Mesodermal cell (in vitro differentiated cells): ENCODE data around the gene BMP10. TPM values are rescaled to one million over a fixed set of nuclear protein-coding genes. Genes with fewer than 3 reads are reported as not detected.

Experiments used
- H3K27ac ChIP-seq: 2 replicates; pipeline ENCODE4 v1.7.0; 2013; ENCODE audit warnings: mild to moderate bottlenecking, low read depth, low read length, moderate library complexity; ENCODE audit not compliant: severe bottlenecking
- H3K36me3 ChIP-seq: 2 replicates; pipeline ENCODE4 v1.7.1; 2013; ENCODE audit warnings: mild to moderate bottlenecking, low read length, moderate library complexity; ENCODE audit not compliant: control insufficient read depth, insufficient read depth
- H3K4me1 ChIP-seq: one replicate; pipeline ENCODE4 v1.7.1; 2013; ENCODE audit warnings: mild to moderate bottlenecking, low read length; ENCODE audit not compliant: insufficient read depth, control insufficient read depth, poor library complexity, severe bottlenecking
- H3K4me3 ChIP-seq: 2 replicates; pipeline ENCODE4 v1.7.0; 2013; ENCODE audit warnings: low read length, control low read depth, mild to moderate bottlenecking; ENCODE audit not compliant: insufficient read depth, poor library complexity, severe bottlenecking; ENCODE audit errors: extremely low read depth
- H3K9me3 ChIP-seq: 2 replicates; pipeline ENCODE4 v1.7.1; 2013; ENCODE audit warnings: mild to moderate bottlenecking, low read length, moderate library complexity; ENCODE audit not compliant: control insufficient read depth
- WGBS, 2 experiments: methylation state at CpG; one replicate each; pipeline ENCODE4 v1.1.5; 2013; ENCODE audit warnings: missing lambda C conversion rate in 2 of 2; ENCODE audit not compliant: insufficient coverage in 2 of 2; 5-methylcytosine and 5-hydroxymethylcytosine counted together
- polyA plus RNA-seq, 2 experiments: library from polyadenylated mRNA; stranded (reverse); fragments of 50-300 nt; gene quantifications; one replicate each; pipeline ENCODE4 v1.2.3, GENCODE V29; 2013

BMP10 gene
- polyA plus RNA-seq (2013, experiment 1 of 2), result 20.4 TPM
- 22.8 TPM for polyA plus RNA-seq (2013, experiment 2 of 2)

- Histone ChIP-seq H3K9me3 (no peaks in the 10 kb centered on the region), H3K36me3 (peaks cover 5% of the 10 kb centered on the region), H3K4me1 (peaks cover 19% of the 10 kb centered on the region), H3K4me3 (peak within 1 kb of the TSS; percentile 42), H3K27ac (peak within 1 kb of the TSS; percentile 29)
- WGBS, 2 experiments, result 81 to 95% methylated on average over 6 of the region's 6 CpGs
Observed at GRCh38 chr2:68871159-68871764, at the start of gene BMP10. TSS of gene BMP10 (minus strand) at chr2:68871397. CDS start at chr2:68871358, 39 bp downstream.

GRCh38 chr2:68920481-68921170, 49.4 kb upstream of the BMP10 start:
- no peaks in the 10 kb centered on the region for H3K36me3 ChIP-seq
- 88 to 92% methylated on average over 2 to 4 of the region's 6 CpGs for WGBS, 2 experiments
- H3K4me1 ChIP-seq, result peaks cover 3% of the 10 kb centered on the region
- no peak overlapping the region for H3K4me3 ChIP-seq
- no peak overlapping the region for H3K27ac ChIP-seq
- no peaks in the 10 kb centered on the region for H3K9me3 ChIP-seq

GRCh38 chr2:68918497-68918896, 47.3 kb upstream of the BMP10 start:
- Histone ChIP-seq H3K27ac (no peak overlapping the region), H3K36me3 (no peaks in the 10 kb centered on the region), H3K4me3 (no peak overlapping the region), H3K4me1 (peaks cover 3% of the 10 kb centered on the region), H3K9me3 (no peaks in the 10 kb centered on the region)
- 84 to 95% methylated on average over 4 to 5 of the region's 7 CpGs for WGBS, 2 experiments

- Histone ChIP-seq H3K4me3 (no peak overlapping the region), H3K36me3 (no peaks in the 10 kb centered on the region), H3K27ac (no peak overlapping the region), H3K9me3 (no peaks in the 10 kb centered on the region), H3K4me1 (peaks cover 3% of the 10 kb centered on the region)
- WGBS, 2 experiments, result no CpG with 5 or more reads among the region's 3 CpGs
Observed at GRCh38 chr2:68917034-68917718, 46.0 kb upstream of the BMP10 start.

- Histone ChIP-seq H3K4me3 (no peak overlapping the region), H3K9me3 (no peaks in the 10 kb centered on the region), H3K36me3 (no peaks in the 10 kb centered on the region), H3K27ac (no peak overlapping the region), H3K4me1 (peaks cover 3% of the 10 kb centered on the region)
- WGBS, 2 experiments, result 86 to 100% methylated on average over 1 of the region's 1 CpG
Observed at GRCh38 chr2:68916226-68916625, 45.0 kb upstream of the BMP10 start.

GRCh38 chr2:68915393-68915792, 44.2 kb upstream of the BMP10 start:
- Histone ChIP-seq H3K36me3 (no peaks in the 10 kb centered on the region), H3K27ac (no peak overlapping the region), H3K4me3 (no peak overlapping the region), H3K4me1 (peaks cover 3% of the 10 kb centered on the region), H3K9me3 (no peaks in the 10 kb centered on the region)
- 92% methylated on average over 4 of the region's 4 CpGs; no CpG with 5 or more reads in 1 of the 2 experiments for WGBS, 2 experiments

- Histone ChIP-seq H3K27ac (no peak overlapping the region), H3K4me3 (no peak overlapping the region), H3K9me3 (no peaks in the 10 kb centered on the region), H3K4me1 (peaks cover 8% of the 10 kb centered on the region), H3K36me3 (no peaks in the 10 kb centered on the region)
- WGBS, 2 experiments, result 67% methylated on average over 1 of the region's 3 CpGs; no CpG with 5 or more reads in 1 of the 2 experiments
Observed at GRCh38 chr2:68913359-68913758, 42.2 kb upstream of the BMP10 start.

GRCh38 chr2:68912732-68913131, 41.5 kb upstream of the BMP10 start:
- H3K9me3 ChIP-seq, result no peaks in the 10 kb centered on the region
- no peak overlapping the region for H3K4me3 ChIP-seq
- H3K27ac ChIP-seq, result no peak overlapping the region
- peaks cover 10% of the 10 kb centered on the region for H3K4me1 ChIP-seq
- no peaks in the 10 kb centered on the region for H3K36me3 ChIP-seq
- 71 to 75% methylated on average over 2 of the region's 2 CpGs for WGBS, 2 experiments

GRCh38 chr2:68912111-68912510, 40.9 kb upstream of the BMP10 start:
- H3K4me1 ChIP-seq, result peaks cover 10% of the 10 kb centered on the region
- no peak overlapping the region for H3K4me3 ChIP-seq
- H3K27ac ChIP-seq, result no peak overlapping the region
- 97 to 100% methylated on average over 1 to 3 of the region's 3 CpGs for WGBS, 2 experiments
- no peaks in the 10 kb centered on the region for H3K9me3 ChIP-seq
- H3K36me3 ChIP-seq, result no peaks in the 10 kb centered on the region

GRCh38 chr2:68911709-68912108, 40.5 kb upstream of the BMP10 start:
- Histone ChIP-seq H3K4me3 (no peak overlapping the region), H3K27ac (no peak overlapping the region), H3K36me3 (no peaks in the 10 kb centered on the region), H3K9me3 (no peaks in the 10 kb centered on the region), H3K4me1 (peaks cover 10% of the 10 kb centered on the region)
- 89 to 100% methylated on average over 1 of the region's 1 CpG for WGBS, 2 experiments
